ENCODE data around the gene RBFOX2.
A peak's percentile ranks its signal among the peaks of the same experiment; 100 is the strongest.
"Not testable (repeated sequence)": the region's sequence is repeated elsewhere in the genome, so short reads cannot be mapped to it uniquely, and the experiment has no call there.

RBFOX2 gene, protein sequence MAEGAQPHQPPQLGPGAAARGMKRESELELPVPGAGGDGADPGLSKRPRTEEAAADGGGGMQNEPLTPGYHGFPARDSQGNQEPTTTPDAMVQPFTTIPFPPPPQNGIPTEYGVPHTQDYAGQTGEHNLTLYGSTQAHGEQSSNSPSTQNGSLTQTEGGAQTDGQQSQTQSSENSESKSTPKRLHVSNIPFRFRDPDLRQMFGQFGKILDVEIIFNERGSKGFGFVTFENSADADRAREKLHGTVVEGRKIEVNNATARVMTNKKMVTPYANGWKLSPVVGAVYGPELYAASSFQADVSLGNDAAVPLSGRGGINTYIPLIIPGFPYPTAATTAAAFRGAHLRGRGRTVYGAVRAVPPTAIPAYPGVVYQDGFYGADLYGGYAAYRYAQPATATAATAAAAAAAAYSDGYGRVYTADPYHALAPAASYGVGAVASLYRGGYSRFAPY

DNA sequence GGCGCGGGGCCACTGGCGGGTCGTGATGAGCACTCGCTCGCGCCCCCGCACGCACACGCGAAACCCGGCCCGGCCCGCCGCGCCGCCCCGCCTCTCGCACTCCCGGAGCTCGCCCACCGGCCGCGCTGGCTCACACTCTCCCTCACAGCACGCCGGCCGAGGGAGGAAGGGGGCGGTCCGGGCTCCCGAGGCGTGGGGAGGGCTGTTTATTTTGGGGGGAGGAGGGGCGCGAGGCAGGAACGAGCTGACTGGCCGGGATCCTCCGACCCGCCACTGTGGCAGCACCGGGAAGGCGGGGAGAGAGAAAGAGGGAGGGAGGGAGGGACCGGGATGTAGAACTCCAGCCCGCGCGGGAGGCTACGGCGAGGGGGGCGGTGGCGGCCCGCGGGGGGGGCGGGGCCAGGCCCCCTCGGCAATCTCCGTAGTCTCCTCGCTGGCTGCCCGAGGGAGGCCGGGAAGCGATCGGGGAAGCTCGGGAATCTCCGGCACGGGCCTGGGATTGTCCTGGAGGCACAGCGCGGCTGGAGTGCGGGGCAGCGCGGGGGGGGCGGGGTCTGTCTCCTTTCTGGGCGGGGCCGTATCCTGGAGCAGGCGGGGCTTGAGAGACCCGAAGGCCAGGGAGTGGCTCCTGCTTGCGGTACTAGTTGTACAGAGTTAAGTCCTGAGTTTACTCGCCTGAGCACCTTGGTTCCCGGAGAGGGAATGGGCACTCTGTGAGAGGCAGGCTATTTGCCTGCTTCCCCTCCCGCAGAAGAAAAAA, at the start of gene RBFOX2:
Gene RBFOX2 (minus strand): TSS at position 179 of the 760 bp plus-strand sequence. CDS start 399 bp downstream, outside the sequence.
- H3K4me3 ChIP-seq (ENCODE audit: low read depth, low read length): peak within 1 kb of the TSS; percentile 67
- peak; percentile 88 for DNase-seq (ENCODE audit: low read depth)

DNA sequence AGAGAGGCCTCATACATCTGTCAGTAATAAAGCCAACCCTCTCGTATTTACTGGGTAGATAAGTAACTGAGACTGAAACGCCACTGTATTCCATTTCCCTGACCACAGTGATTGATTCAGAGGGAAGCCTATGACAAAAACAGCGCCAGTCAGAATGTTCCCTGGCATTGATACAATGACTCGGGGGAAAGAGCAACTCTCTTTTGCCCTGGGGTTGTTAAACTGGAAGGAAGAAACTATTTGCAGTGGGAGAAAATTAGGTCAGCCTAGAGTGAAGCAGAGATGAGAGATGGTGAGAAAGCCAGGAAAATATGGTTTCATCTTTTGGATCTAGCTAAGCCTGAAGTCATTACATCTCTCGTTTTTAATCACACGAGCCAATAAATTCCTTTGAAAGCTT, 48.6 kb upstream of the RBFOX2 start:
- no peak for DNase-seq (ENCODE audit: low read depth)

More for the DNA sequence above, at the start of gene RBFOX2:
- TF ChIP-seq, protein P1, sequence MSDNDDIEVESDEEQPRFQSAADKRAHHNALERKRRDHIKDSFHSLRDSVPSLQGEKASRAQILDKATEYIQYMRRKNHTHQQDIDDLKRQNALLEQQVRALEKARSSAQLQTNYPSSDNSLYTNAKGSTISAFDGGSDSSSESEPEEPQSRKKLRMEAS (IDR thresholded peaks at IDR 0.05; ENCODE audit: low read depth, low read length): no peak
- TF ChIP-seq POLR2A (IDR thresholded peaks at IDR 0.05; ENCODE audit: extremely low read depth, insufficient read length): peak; percentile 8

DNA sequence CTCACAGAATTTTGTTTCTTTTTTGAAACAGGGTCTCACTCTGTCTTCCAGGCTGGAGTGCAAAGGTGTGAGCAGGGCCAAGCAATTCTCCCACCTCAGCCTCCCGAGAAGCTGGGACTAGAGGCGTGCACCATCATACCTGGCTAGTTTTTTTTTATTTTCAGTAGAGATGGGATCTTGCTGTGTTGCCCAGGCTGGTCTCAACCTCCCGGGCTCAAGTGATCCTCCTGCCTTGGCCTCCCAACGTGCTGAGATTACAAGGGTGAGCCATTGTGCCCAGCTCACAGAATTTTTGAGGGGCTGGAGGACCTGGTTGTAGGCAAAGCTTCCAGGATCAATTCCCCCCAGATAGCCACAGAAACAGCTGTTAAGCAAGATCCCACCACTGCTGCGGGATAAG, 47.1 kb upstream of the RBFOX2 start:
- H3K4me3 ChIP-seq (ENCODE audit: low read depth, low read length): no peak overlapping the region
- no peak for DNase-seq (ENCODE audit: low read depth)
- no peak for TF ChIP-seq POLR2A (IDR thresholded peaks at IDR 0.05; ENCODE audit: extremely low read depth, insufficient read length)
- no peak for TF ChIP-seq MYC (IDR thresholded peaks at IDR 0.05; ENCODE audit: low read depth, low read length)
- TF ChIP-seq, protein P2, sequence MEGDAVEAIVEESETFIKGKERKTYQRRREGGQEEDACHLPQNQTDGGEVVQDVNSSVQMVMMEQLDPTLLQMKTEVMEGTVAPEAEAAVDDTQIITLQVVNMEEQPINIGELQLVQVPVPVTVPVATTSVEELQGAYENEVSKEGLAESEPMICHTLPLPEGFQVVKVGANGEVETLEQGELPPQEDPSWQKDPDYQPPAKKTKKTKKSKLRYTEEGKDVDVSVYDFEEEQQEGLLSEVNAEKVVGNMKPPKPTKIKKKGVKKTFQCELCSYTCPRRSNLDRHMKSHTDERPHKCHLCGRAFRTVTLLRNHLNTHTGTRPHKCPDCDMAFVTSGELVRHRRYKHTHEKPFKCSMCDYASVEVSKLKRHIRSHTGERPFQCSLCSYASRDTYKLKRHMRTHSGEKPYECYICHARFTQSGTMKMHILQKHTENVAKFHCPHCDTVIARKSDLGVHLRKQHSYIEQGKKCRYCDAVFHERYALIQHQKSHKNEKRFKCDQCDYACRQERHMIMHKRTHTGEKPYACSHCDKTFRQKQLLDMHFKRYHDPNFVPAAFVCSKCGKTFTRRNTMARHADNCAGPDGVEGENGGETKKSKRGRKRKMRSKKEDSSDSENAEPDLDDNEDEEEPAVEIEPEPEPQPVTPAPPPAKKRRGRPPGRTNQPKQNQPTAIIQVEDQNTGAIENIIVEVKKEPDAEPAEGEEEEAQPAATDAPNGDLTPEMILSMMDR (IDR thresholded peaks at IDR 0.05; ENCODE audit: low read depth, low read length): no peak
- TF ChIP-seq, protein P1 (IDR thresholded peaks at IDR 0.05; ENCODE audit: low read depth, low read length): no peak

More for the DNA sequence above, 48.6 kb upstream of the RBFOX2 start:
- TF ChIP-seq POLR2A (IDR thresholded peaks at IDR 0.05; ENCODE audit: extremely low read depth, insufficient read length) (no peak), MYC (IDR thresholded peaks at IDR 0.05; ENCODE audit: low read depth, low read length) (no peak)
- TF ChIP-seq, protein P2 (IDR thresholded peaks at IDR 0.05; ENCODE audit: low read depth, low read length): no peak
- TF ChIP-seq, protein P1 (IDR thresholded peaks at IDR 0.05; ENCODE audit: low read depth, low read length): no peak
- no peak overlapping the region for H3K4me3 ChIP-seq (ENCODE audit: low read depth, low read length)

DNA sequence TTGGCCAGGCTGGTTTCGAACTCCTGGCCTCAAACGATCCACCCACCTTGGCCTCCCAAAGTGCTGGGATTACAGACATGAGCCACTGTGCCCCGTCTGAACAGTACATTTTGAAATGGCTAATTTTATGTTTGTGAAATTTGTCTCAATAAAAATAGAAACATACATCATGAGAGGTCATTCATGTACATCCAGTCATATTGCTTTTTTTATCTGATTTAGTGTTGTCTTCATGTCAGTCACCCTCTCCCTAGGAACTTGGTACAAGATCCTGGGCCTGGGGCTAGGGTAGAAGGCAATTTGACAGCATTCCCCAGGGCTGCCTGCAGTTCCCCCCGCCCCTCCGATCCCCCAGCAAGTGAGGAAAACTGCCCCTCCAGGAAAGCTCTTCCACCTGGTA, 46.6 kb upstream of the RBFOX2 start:
- DNase-seq (ENCODE audit: low read depth): no peak
- no peak for TF ChIP-seq POLR2A (IDR thresholded peaks at IDR 0.05; ENCODE audit: extremely low read depth, insufficient read length)
- TF ChIP-seq, protein P1 (IDR thresholded peaks at IDR 0.05; ENCODE audit: low read depth, low read length): no peak
- TF ChIP-seq, protein P2 (IDR thresholded peaks at IDR 0.05; ENCODE audit: low read depth, low read length): no peak
- TF ChIP-seq MYC (IDR thresholded peaks at IDR 0.05; ENCODE audit: low read depth, low read length): no peak
- no peak overlapping the region for H3K4me3 ChIP-seq (ENCODE audit: low read depth, low read length)

DNA sequence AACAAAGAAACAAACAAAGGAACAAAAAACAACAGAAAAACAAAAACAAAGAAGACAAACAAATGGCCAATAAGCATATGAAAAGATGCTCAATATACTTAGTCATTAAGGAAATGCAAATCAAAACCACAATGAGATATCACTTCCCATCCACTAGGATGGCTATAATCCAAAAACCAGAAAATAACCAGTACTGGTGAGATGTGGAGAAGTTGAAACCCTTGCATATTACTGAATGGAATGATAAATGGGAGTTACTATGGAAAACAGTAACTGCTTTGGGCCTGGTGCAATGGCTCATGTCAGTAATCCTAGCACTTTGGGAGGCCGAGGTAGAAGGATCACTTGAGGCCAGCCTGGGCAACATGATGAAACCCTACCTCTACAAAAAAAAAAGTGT, 44.9 kb upstream of the RBFOX2 start:
- no peak for DNase-seq (ENCODE audit: low read depth)
- TF ChIP-seq POLR2A (IDR thresholded peaks at IDR 0.05; ENCODE audit: extremely low read depth, insufficient read length) (no peak), MYC (IDR thresholded peaks at IDR 0.05; ENCODE audit: low read depth, low read length) (no peak)
- TF ChIP-seq, protein P2 (IDR thresholded peaks at IDR 0.05; ENCODE audit: low read depth, low read length): no peak
- TF ChIP-seq, protein P1 (IDR thresholded peaks at IDR 0.05; ENCODE audit: low read depth, low read length): no peak
- no peak overlapping the region for H3K4me3 ChIP-seq (ENCODE audit: low read depth, low read length)

DNA sequence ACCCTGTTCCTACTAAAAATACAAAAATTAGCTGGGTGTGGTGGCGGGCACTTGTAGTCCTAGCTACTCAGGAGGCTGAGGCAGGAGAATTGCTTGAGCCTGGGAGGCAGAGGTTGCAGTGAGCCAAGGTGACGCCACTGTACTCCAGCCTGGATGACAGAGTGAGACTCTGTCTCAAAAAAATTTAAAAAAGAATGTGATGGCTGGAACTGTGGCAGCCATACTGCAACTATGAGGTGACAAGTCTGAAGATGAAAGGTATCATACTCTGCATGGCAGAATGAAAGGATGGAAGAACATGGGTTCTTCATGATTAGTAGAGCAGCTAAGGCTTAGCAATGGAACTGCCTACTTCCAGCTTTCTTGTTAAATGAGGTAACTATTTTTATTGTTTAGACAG, 42.0 kb upstream of the RBFOX2 start:
- not testable (repeated sequence) for DNase-seq (ENCODE audit: low read depth); H3K4me3 ChIP-seq (ENCODE audit: low read depth, low read length)
